ENCODE measurements around the gene CIB2. TPM values are rescaled to one million over a fixed set of nuclear protein-coding genes. Genes with fewer than 3 reads are reported as not detected.

CIB2 gene
- total RNA-seq (11.4 TPM), polyA plus RNA-seq (6.9 TPM)

GRCh38 chr15:78131295-78132061 lies at the start of gene CIB2:
Gene CIB2 (minus strand): TSS chr15:78131445. CDS start chr15:78131215, 230 bp downstream.
- under 1% methylated on average over 78 of the region's 79 CpGs for WGBS
- peak; percentile 47 for DNase-seq (ENCODE audit: extremely low spot score)
- H3K4me1 ChIP-seq (ENCODE audit: insufficient read depth) = no peaks in the 10 kb centered on the region
- H3K27ac ChIP-seq (ENCODE audit: low read depth) = peak within 1 kb of the TSS; percentile 76
- no peaks in the 10 kb centered on the region for H3K36me3 ChIP-seq (ENCODE audit: insufficient read depth)
- H3K4me3 ChIP-seq (ENCODE audit: low read depth, low read length) = peak within 1 kb of the TSS; percentile 69

DNA sequence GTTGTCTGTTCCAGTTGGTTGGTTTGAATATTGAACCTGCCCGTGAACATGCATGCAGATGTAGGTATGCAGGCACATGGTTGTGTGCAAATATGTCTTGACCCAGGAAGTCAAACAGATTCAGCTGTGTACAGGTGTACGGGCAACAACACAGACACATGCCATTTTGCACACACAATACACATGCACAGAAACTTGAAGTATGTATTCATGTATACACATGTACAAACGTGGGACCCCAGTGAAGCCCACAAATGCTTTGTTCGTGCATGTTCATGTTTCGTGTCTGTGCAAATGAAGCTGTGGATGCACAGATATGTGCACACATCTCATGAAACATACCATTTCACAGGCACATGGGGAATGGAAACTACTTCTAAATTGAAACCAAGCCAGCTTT lies 48.7 kb upstream of the CIB2 start:
- Histone ChIP-seq H3K4me1 (ENCODE audit: insufficient read depth) (no peaks in the 10 kb centered on the region), H3K4me3 (ENCODE audit: low read depth, low read length) (no peak overlapping the region), H3K27ac (ENCODE audit: low read depth) (no peak overlapping the region), H3K36me3 (ENCODE audit: insufficient read depth) (no peaks in the 10 kb centered on the region)
- 88% methylated on average over 5 of the region's 5 CpGs for WGBS
- no peak for DNase-seq (ENCODE audit: extremely low spot score)

- Histone ChIP-seq H3K4me3 (ENCODE audit: low read depth, low read length) (no peak overlapping the region), H3K4me1 (ENCODE audit: insufficient read depth) (no peaks in the 10 kb centered on the region), H3K27ac (ENCODE audit: low read depth) (no peak overlapping the region), H3K36me3 (ENCODE audit: insufficient read depth) (no peaks in the 10 kb centered on the region)
- 86% methylated on average over 12 of the region's 12 CpGs for WGBS
- no peak for DNase-seq (ENCODE audit: extremely low spot score)
These were observed 48.1 kb upstream of the CIB2 start for GRCh38 chr15:78179286-78179840.

DNA sequence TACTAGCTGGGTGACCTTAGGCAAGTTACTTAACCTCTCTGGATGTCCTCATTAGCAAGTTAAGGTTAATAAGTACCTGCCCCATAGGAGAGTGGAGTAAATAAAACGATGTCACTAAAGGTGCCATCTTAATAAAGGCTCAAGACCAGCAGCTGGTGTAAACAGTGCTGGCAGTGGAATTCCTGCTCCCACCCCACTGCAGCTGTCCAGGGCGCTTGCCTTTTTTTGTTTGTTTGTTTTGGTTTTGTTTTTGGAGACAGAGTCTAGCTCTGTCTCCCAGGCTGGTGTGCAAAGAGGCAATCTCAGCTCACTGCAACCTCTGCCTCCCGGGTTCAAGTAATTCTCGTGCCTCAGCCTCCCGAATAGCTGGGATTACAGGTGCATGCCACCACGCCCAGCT lies 46.8 kb upstream of the CIB2 start:
- DNase-seq (ENCODE audit: extremely low spot score) = no peak
- Histone ChIP-seq H3K36me3 (ENCODE audit: insufficient read depth) (no peaks in the 10 kb centered on the region), H3K4me3 (ENCODE audit: low read depth, low read length) (no peak overlapping the region), H3K27ac (ENCODE audit: low read depth) (no peak overlapping the region), H3K4me1 (ENCODE audit: insufficient read depth) (no peaks in the 10 kb centered on the region)
- 81% methylated on average over 6 of the region's 6 CpGs for WGBS

GRCh38 chr15:78177447-78177873 lies 46.2 kb upstream of the CIB2 start:
- Histone ChIP-seq H3K4me1 (ENCODE audit: insufficient read depth) (no peaks in the 10 kb centered on the region), H3K4me3 (ENCODE audit: low read depth, low read length) (no peak overlapping the region), H3K27ac (ENCODE audit: low read depth) (no peak overlapping the region), H3K36me3 (ENCODE audit: insufficient read depth) (no peaks in the 10 kb centered on the region)
- WGBS = 28% methylated on average over 12 of the region's 12 CpGs
- no peak for DNase-seq (ENCODE audit: extremely low spot score)

DNA sequence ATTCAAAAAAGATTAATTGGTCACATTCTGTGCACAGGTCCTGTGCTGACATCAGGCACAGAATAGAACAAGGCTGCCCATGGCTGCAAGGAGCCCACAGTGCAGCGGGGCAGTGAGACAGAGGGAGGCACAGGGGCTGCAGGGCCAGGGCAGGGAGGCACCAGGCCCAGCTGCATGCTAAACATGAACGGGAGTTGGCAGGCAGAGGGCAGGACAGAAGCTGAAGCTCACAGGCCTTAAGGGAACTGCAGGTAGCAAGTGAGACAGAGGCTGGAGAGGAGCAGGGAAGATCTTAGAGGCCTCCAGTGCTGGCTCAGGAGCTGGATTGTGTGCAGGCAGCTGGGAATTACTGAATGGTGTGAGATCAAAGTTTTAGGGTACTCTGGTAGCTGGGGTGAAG lies 44.1 kb upstream of the CIB2 start:
- no peaks in the 10 kb centered on the region for H3K4me1 ChIP-seq (ENCODE audit: insufficient read depth)
- DNase-seq (ENCODE audit: extremely low spot score) = no peak
- no peak overlapping the region for H3K4me3 ChIP-seq (ENCODE audit: low read depth, low read length)
- 57% methylated on average over 2 of the region's 2 CpGs for WGBS
- peaks cover 4% of the 10 kb centered on the region for H3K36me3 ChIP-seq (ENCODE audit: insufficient read depth)
- no peak overlapping the region for H3K27ac ChIP-seq (ENCODE audit: low read depth)

DNA sequence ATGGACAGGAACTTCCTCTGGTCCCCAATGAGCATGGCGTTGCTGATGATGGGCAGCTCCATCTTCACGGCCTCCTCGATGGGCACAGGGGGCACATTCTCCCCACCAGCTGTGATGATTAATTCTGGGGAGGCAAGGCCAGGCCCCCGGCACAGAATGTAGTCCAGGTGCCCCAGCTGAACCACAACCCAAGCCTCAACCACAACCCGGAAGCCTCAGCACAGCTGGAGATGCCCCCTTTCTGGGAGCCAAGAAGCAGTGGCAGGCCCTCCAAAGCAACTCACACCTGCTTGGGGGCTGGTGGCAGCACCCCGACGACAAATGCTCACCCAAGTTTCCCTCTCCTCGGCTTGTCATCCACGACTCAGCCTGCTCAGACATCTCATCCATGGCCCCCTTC lies 43.2 kb upstream of the CIB2 start:
- Histone ChIP-seq H3K27ac (ENCODE audit: low read depth) (no peak overlapping the region), H3K36me3 (ENCODE audit: insufficient read depth) (peaks cover 4% of the 10 kb centered on the region)

DNA sequence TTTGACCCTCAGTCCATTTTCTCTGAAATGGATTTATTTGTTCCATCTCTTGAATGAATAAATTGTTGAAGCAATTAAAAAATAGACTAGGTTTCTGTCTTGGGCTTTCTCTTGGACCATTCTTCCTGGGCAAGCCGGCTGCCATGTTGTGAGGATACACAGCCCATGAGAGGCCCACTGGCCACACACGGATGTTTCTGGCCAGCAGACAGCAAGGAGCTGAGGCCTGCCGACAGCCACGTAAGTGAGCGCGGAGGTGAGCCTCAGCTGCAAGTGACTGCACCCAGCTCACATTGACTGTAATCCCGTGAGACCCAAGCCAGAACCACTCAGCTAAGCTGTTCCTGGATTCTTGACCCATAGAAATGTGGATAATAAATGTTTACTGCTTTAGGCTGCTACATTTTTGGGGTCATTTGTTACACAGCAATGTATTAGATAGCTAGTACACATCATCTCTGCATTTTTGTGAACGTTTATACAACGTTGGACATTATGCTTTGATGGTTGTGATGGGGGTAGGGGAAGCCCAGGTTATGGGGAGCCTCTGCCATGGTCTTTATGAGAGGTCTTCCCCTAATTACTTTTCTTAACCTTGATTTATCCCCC lies 40.7 kb upstream of the CIB2 start:
- no peak for DNase-seq (ENCODE audit: extremely low spot score)
- 96% methylated on average over 9 of the region's 9 CpGs for WGBS
- Histone ChIP-seq H3K4me1 (ENCODE audit: insufficient read depth) (no peaks in the 10 kb centered on the region), H3K27ac (ENCODE audit: low read depth) (no peak overlapping the region), H3K36me3 (ENCODE audit: insufficient read depth) (peaks cover 4% of the 10 kb centered on the region), H3K4me3 (ENCODE audit: low read depth, low read length) (no peak overlapping the region)

More for the DNA sequence above, 43.2 kb upstream of the CIB2 start:
- WGBS = 83% methylated on average over 9 of the region's 9 CpGs
- Histone ChIP-seq H3K4me1 (ENCODE audit: insufficient read depth) (no peaks in the 10 kb centered on the region), H3K4me3 (ENCODE audit: low read depth, low read length) (no peak overlapping the region)
- no peak for DNase-seq (ENCODE audit: extremely low spot score)

GRCh38 chr15:78170848-78171773 lies 39.9 kb upstream of the CIB2 start:
- Histone ChIP-seq H3K36me3 (ENCODE audit: insufficient read depth) (peaks cover 6% of the 10 kb centered on the region), H3K4me3 (ENCODE audit: low read depth, low read length) (no peak overlapping the region), H3K4me1 (ENCODE audit: insufficient read depth) (no peaks in the 10 kb centered on the region), H3K27ac (ENCODE audit: low read depth) (no peak overlapping the region)
- DNase-seq (ENCODE audit: extremely low spot score) = no peak
- 92% methylated on average over 17 of the region's 17 CpGs for WGBS

DNA sequence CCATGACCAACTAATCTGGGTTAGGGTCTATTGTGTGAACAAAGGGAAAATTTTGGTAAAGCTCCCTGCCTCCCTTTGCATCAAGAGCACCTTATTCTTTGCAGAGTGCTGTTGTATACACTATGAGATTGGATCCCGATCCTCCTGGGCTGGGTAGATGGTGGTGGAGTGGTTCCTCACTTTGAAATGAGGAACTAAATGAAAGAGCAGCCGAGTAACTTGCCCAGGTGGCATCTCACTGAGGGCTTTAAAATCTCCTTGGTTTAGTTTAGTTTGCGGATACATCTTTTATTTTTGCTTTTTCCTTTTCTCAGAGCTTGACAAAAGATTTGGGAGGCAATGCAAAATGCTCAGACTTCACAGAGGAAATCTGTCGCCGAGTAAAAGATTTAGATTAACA lies 37.4 kb upstream of the CIB2 start:
- H3K27ac ChIP-seq (ENCODE audit: low read depth) = no peak overlapping the region
- no peaks in the 10 kb centered on the region for H3K4me1 ChIP-seq (ENCODE audit: insufficient read depth)
- peaks cover 8% of the 10 kb centered on the region for H3K36me3 ChIP-seq (ENCODE audit: insufficient read depth)
- H3K4me3 ChIP-seq (ENCODE audit: low read depth, low read length) = no peak overlapping the region
- 86% methylated on average over 5 of the region's 5 CpGs for WGBS
- no peak for DNase-seq (ENCODE audit: extremely low spot score)

GRCh38 chr15:78167227-78167888 lies 36.1 kb upstream of the CIB2 start:
- WGBS = 93% methylated on average over 10 of the region's 10 CpGs
- Histone ChIP-seq H3K4me3 (ENCODE audit: low read depth, low read length) (no peak overlapping the region), H3K4me1 (ENCODE audit: insufficient read depth) (no peaks in the 10 kb centered on the region), H3K36me3 (ENCODE audit: insufficient read depth) (peaks cover 8% of the 10 kb centered on the region), H3K27ac (ENCODE audit: low read depth) (no peak overlapping the region)
- no peak for DNase-seq (ENCODE audit: extremely low spot score)

DNA sequence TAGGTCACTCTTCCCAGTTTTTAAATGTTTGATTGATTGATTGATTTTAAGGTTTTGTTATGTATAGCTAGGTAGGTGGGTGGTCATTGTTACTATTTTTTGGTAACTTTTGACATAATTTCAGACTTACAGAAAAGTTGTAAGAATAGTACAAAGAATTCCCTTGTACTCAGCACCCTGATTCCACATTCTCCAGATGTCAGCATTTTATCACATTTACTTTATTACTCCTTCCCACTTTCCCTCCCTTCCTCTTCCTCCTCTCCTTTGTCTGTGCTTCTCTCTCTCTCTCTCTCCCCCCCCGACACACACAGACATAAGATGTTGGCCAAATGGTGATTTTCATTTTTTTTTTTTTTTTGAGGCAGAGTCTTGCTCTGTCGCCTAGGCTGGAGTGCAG lies 32.8 kb upstream of the CIB2 start:
- Histone ChIP-seq H3K27ac (ENCODE audit: low read depth) (no peak overlapping the region), H3K4me3 (ENCODE audit: low read depth, low read length) (no peak overlapping the region), H3K4me1 (ENCODE audit: insufficient read depth) (no peaks in the 10 kb centered on the region), H3K36me3 (ENCODE audit: insufficient read depth) (peaks cover 7% of the 10 kb centered on the region)
- DNase-seq (ENCODE audit: extremely low spot score) = no peak
- 91% methylated on average over 2 of the region's 2 CpGs for WGBS

DNA sequence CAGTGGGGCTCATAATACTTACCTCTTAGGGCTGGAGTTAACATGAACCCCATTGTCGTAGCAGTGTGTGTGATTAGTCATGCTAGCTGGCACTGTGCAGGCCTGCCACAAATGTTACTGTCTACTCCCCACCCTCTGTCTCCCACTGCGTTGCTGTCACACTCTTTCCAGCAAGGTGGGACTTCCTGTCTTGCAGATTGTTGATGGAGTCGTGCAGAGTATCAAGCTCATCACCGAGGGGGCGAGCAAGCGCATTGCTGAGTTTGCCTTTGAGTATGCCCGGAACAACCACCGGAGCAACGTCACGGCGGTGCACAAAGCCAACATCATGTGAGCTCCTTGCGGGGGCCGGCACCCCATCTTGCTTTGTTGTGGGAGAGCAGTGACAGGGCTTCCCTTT lies 30.8 kb upstream of the CIB2 start:
- WGBS = 93% methylated on average over 13 of the region's 13 CpGs
- peaks cover 7% of the 10 kb centered on the region for H3K36me3 ChIP-seq (ENCODE audit: insufficient read depth)

More for the DNA sequence above, 30.8 kb upstream of the CIB2 start:
- DNase-seq (ENCODE audit: extremely low spot score) = no peak
- H3K27ac ChIP-seq (ENCODE audit: low read depth) = no peak overlapping the region
- no peaks in the 10 kb centered on the region for H3K4me1 ChIP-seq (ENCODE audit: insufficient read depth)
- no peak overlapping the region for H3K4me3 ChIP-seq (ENCODE audit: low read depth, low read length)

Data from urinary bladder (tissue), 4 donors.